NCI-H2107 treated with DMSO at 0.1 percent for 48 hours (cell line): ENCODE data around the gene HDAC1.
"Not testable (repeated sequence)": the region's sequence is repeated elsewhere in the genome, so short reads cannot be mapped to it uniquely, and the experiment has no call there.

Experiments
- DNase-seq: peaks from one replicate; lab custom pipeline; 2025; ENCODE audit not compliant: unreplicated experiment; lab: John Stamatoyannopoulos, UW

Gene HDAC1

DNA sequence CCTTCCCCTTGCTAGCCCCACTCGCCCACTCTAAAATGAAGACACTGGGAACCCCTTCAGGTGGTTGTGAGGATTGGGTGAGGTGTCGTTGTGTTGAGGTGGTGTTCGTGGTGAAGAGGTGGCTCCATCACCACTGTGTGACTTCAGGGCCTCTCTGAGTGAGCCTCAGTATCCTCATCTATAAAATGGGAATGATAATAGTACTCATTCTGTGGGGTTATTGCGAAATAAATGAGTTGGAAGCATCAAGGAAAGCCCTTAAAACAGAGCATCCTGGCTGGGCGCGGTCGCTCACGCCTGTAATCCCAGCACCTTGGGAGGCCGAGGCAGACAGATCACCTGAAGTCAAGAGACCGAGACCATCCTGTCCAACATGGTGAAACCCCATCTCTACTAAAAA is 50.8 kb downstream of the HDAC1 start:
- DNase-seq, result no peak

DNA sequence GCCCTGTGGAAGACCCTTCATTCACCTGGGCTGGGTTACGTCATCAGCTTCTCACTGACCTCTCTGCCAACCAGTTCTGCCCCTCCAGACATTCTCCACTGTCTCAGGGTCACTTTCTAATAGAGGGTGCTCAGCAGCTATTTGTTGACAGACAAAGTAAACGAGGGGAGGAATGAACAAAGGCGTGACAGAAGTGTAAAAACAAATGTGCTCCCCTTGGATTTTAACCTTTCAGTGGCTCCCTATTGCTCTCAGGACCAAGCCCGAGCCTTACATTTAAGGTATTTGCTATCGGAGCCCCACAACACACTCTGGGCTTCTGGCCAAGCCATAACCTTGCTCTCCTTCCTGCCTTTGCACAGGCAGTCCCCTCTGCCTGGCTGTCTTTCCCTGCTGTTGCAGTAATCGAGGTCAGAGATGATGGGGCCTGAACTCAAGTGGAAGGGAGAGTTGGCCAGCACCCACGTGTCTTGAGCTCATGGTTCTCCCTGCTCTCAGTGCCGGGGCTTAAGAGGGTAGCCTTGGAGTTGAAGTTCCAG is 53.5 kb downstream of the HDAC1 start:
- peak; percentile 40 for DNase-seq

DNA sequence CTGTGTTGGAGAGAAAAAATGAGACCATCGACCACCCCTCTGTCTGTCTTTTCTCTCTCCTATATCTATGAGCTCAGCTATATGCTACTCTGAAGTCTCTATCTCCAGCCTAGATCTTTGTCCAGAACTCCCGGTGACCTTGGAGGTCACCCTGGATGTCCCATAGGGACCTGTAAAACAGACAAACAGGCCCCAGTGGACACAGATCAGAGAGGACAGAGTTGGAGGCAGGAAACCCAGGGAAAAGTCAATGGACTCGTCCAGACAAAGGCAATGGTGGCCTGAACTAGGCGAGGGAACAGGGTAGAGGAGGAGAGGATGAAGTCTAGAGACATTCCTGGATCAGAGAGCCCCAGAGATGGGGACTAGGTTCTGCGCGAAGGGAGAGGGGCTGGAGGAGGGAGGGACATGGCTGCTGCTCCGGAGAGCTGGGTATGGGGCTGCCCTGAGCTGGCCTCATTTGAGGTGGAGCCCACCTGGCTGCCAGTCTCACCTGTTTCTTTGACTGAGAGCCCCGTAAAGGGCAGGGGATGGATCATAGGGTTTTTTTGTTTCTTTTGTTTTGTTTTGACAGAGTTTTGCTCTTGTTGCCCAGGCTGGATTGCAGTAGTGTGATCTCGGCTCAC is 54.8 kb downstream of the HDAC1 start:
- no peak for DNase-seq

DNA sequence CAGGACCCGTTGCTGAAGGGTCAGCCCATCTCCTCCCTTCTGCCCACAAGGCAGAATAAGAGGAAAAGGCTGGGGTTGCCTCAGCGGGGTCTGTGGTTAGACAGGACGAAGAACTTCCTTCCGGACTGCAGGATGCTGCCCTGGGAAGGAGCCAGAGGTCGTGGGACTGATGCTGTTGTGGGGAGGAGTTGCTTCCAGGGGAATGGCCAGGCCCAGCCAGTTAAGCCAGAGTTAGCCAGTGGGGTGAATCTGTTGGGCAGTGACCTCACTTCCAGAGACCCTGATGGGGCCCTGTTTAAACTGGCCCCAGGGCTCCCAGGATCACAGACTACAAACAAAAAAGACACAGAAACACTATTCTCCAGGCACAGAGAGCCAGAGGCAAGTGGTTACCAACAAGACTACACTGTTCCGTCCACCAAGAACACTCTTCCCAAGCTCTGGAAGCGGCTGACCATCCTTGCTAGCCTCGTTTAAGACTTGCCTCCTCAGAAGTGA is 57.4 kb downstream of the HDAC1 start:
- no peak for DNase-seq

DNA sequence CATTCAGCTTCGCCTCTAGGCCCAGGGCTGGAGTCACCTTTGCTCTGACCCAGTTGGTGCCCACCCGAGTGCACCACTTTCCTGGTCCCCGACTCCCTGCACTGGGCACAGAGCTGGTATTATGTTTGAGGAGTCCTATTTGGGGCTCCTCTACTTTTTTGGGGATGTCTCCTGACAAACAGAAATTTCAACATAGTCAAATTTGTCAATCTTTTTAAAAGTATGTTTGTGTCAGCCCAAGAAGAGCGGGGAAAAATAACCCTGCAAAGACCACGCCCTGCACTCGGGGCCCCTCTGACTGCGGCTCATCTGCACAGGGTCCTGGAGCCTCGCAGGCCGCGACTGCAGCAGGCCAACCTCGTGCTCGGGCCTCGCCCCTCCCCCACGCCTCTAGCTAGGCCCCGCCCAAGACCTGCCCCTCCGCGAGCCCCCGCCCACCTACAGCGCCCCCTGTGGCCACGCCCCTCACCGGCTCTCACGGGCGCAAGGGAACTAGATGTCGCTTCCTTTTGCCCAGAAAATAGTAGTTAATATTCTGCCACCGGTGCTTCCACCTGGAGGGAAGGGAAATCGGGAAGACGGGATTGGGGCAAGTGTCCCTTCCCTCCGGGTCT is 59.0 kb downstream of the HDAC1 start:
- peak; percentile 55 for DNase-seq

DNA sequence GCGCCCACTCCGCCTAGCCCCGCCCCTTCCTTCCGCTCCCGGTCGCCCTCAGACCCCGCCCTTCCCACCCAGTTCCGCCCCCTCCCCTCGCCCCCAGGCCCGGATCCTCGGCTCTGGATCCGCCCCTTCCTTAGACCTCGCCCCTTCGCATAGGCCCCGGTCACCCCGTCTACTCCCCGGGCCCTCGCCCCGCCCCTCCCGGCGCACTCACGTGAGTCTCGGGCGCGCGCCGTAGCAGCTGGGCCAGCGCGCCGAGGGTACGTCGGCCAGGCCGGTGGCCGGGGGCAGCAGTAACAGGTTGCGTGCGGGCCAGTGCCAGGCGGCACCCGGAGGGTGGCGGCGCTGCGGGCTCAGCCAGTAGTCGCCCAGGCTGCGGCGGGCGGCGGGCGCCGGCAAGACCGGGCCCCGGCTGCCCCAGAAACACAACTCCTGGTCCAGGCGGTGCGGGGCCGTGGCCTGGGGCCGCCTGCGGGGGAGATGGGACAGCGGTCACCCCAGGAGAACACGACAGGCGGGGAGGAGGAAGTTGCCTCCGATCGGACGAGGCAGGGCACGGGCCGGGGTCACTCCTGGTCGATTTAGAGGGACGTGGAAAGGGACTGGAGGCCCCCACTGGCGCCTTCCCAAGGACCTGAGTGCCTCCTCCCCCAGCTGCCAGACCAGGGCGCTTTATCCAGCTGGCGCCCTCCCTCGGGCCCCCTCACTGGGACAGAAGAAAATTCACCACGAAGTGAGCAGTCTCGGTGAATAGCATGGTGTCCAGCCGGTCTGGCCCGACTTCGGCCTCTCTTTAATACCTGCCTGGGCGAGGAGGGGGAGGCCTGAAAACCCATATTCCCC is 59.7 kb downstream of the HDAC1 start:
- peak; percentile 90 for DNase-seq

DNA sequence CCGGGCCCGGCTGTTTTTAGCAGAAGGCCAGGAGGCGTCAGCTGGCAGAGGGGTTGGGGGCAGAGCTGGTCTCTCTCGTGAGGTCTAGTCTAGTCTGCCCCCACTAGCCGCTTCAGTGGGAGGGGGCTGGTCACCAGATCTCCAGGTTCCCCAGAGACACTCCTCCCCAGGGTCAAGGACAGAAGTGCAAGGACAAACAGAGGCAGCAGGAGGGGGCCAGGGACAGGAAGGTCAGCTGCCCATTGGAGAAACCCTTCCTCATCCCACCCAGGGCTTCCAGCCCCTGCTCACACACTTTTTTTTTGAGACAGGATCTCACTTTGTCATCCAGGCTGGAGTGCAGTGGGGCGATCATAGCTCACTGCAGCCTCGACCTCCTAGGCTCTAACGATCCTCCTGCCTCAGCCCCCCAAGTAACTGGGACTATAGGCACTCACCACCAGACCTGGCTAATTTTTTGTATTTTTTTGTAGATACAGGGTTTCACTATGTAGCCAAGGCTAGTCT is 60.4 kb downstream of the HDAC1 start:
- no peak for DNase-seq

DNA sequence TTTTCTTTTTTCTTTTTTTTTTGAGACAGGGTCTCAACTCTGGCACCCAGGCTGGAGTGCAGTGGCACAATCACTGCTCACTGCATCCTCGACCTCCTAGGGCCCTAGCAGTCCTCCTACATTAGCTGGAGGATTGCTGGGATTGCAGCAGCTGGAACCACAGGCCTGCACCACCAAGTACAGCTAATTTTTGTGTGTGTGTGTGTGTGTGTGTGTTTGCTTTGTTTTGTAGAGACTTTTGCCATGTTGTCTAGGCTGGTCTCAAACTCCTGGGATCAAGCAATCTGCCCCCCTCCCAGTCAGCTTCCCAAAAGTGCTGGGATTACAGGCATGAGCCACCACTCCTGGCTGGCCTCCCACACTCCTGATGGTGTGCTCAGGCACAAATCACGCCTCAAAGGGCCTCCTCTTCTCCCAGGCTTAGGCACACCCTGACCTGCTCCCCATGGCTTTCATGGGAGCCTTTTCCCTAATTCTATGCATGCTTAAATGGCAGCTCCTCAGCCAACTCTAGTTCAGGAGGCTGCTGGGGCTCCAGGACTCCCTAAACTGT is 61.0 kb downstream of the HDAC1 start:
- DNase-seq, result no peak

DNA sequence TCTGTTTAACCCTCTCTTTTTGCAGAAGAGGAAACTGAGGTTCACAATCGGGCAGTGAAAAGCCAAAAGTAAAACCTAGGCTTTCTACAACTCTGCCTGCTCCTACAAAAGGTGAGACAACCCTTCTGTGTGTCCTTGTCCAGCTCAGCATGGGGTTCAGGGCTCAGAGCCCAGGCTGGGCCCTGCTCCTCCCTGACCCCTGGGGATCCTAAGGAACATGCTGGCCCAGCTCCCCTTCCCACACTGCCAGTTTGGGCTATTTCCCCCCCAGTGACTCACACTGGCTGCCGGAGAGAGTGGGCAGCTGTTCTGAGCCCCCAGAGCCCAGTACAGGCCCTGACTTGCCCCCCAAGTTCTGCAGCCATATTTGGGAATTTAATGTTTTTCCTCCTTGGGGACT is 61.5 kb downstream of the HDAC1 start:
- DNase-seq, result no peak

DNA sequence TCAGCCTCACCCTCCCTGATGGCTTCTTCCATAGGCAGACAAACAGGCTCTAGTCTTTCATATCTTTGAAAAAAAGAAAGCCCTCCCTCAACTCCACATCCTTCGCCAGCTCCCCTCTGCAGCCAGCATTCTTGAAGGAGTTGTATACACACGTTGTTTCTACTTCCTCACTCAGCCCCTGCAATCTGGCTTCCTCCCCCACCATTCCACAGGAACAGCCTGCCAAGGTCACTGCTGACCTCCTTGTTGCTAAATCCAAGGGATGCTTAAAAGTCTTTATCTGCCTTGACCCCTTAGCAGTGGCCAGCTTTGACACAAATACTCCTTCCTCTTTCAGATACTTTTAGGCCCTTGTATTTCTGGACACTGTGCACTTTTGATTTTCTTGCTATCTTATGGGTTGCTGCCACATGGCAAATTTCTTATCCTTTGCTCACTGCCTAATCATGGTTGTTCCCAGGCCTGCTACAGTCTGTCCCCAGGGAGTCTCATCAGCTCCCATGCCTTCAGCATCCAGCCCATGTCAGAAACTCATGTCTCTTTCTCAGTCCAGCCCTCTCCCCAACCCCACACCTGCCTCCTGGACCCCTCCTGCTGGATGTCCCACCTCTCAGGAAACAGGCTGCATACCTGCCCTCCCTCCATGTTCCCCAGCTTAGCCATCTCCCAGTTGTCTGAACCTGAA is 62.1 kb downstream of the HDAC1 start:
- no peak for DNase-seq

DNA sequence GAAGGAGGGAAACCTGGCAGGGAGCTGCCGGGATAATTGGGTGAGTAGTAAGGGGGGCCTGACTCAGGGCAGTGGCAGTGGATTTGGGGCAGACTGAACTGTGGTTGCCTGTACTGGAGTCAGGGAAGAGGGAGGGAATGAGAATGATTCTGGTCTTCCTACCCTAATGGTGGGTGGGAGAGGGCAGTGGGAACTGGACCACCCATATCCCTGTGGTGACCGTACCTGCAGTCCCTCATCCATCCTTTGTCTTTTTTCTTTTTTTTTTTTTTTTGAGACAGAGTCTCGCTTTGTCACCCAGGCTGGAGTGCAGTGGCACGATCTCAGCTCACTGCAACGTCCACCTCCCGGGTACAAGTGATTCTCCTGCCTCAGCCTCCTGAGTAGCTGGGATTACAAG is 63.9 kb downstream of the HDAC1 start:
- DNase-seq, result not testable (repeated sequence)

DNA sequence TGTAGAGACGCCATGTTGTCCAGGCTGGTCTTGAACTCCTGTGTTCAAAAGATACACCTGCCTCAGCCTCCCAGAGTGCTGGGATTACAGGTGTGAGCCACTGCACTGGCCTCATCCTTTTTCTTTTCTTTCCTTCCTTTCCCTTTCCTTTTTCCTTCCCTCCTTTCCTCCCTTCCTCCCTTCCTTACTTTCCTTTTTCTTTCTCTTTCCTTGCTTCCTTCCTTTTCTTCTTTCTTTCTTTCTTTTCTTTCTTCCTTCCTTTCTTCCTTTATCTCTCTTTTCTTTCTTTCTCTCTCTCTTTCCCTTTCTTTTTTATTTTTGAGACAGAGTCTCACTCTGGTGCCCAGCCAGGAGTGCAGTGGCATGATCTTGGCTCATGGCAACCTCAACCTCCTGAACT is 64.6 kb downstream of the HDAC1 start:
- no peak for DNase-seq

DNA sequence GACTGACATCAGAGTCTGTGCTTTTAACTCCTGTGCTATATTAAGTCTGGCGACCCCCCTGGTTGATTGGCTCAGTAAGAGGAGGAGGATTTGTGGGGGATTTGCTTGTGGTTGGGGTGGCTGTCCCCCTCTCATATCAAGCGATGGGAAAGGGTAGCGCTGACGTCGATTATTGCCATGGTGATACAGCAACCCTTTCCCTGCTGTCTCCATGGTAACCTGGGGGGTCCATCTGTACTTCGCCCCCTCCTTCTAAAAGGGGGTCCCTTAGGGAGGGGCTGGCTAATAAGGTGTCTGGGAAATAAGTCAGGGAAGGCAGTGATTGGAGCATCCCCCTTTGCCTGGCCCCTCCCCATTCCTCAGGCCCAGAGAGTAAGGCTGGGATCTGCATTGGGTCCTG is 65.7 kb downstream of the HDAC1 start:
- DNase-seq, result no peak

DNA sequence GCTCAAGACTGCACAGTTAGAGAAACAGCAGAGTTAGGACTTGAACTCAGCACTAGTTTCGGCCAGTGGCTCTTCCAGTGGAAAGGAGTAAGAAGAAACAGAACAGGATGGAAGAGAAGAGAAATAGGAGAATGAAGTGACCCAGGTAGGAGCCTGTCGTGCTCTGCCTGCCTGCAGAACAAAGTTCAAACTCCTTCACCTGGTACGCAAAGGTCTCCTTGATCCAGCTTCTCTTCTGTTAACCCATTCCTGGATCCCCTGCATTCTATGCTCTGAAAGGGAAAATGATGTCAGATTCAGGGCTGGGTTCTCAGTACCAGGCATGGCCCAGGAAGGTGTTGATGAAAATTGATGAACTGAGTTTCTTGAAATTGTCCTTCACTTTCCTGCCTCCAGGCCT is 66.6 kb downstream of the HDAC1 start:
- no peak for DNase-seq

DNA sequence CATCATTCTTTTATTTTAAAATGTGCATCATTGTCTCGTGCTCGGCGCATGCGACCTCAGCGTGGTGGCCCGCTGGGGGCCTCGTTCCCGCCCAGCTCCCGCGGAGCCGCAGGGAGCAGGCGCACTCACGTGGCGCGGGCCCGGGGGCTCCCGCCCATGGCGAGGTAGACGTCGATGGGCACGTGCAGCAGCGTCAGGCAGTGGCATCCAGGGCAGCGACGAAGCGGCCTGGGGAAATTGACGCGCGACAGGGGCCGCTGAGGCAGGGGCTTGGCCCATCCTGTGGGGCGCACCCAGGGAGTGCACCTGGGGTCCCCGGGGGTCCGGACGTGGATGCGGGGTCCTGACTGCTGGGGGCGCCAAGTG is 69.4 kb downstream of the HDAC1 start:
- DNase-seq, result no peak

DNA sequence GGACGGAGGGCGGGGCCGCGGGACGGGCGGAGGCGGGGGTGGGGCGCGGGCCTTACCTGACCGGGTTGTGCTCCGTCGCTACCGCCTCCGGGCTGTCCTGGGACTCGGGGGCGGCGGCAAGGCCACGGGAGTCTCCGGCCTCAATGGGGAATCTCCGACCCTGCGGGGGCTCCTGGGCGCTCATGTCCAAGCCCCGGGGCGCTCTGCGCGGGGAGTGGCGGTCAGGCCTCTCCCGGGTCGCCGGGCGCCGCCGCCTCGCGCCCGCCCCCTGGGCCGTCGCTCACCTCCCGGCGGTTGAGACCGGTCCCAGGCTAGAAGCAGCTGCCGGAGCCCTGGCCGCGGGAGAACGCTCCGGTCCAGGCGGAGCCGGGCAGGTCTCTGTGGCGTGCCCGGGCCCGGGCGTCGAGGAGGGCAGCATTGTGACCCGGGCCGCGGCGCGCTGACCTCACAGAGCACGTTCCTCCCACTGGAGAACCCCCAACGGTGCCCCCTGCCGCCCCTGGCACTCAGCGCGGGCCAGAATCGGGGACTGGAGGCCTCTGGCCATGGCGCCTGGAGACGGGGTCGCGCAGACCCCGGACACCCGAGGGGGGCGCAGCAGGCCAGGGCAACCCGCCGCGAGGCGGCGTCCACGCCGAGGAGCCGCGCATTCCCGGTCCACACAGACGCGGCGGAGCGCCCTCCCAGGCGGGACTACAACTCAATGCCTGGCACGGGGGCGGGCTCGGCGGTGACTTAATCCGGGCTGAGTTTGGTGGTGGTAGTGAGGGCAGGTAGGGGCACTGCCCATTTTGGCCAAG is 70.0 kb downstream of the HDAC1 start:
- DNase-seq, result peak; percentile 7

DNA sequence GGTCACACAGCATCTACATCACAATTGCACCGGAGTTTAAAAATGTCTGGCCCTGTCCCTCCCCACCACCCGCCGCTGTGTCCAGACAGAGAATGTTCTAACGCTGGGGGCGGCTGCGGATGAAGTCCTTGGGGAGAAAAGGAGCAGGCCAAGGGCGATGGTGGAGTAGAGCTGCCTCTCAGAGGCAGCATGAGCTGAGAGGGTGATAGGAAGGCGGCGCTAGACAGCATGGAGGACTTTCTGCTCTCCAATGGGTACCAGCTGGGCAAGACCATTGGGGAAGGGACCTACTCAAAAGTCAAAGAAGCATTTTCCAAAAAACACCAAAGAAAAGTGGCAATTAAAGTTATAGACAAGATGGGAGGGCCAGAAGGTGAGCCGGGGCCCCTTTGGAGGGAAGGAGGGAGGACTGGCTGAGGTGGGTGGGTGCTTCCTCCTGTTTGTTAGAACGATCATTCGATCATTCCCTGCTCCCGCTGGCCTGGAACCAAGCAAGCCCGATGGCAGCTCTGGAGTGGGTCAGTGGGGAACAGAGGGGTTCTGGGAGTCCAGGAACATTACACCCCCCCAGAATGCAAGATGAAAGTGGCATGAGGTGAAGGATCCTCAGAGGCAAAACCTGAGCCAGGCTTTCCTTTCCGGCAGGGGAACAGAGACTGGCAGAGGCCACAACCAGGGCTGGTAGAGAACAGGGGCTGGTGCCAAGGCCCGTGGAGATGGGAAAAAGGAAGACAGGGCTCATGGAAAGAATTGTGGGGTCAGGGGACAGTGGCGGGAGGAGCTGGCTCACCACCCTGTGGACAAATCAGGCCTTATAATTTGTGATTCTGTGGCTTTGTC is 70.8 kb downstream of the HDAC1 start, which contains the start of the genes FAM229A and TSSK3:
FAM229A (minus strand) TSS at position 12 of the 840 bp plus-strand sequence. CDS start 394 bp downstream, outside the sequence.
TSSK3 (plus strand) TSS at position 66 of the 840 bp plus-strand sequence; CDS start at position 229, 163 bp downstream.
- no peak for DNase-seq

DNA sequence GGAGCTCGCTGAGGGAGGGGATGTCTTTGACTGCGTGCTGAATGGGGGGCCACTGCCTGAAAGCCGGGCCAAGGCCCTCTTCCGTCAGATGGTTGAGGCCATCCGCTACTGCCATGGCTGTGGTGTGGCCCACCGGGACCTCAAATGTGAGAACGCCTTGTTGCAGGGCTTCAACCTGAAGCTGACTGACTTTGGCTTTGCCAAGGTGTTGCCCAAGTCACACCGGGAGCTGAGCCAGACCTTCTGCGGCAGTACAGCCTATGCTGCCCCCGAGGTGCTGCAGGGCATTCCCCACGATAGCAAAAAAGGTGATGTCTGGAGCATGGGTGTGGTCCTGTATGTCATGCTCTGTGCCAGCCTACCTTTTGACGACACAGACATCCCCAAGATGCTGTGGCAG is 71.8 kb downstream of the HDAC1 start:
- no peak for DNase-seq

DNA sequence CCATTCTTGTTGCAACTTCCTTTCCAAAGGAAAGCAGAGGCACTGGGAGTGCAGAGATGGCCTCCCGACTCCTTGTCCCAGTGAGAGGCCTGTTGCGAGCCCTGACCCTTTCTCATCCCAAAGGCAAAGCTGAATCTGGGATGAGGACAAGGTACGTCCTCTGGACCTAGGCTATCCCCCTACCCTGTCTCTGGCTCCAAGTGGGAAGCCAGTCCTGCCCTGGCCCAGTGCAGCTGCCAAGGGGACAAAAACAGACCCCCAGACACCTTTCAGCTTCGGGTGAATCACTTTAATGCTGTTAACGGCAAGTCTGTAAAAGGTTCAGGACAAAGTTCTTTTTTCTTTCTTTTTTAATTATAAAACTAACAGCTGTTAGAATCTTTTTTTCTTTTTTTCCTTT is 73.0 kb downstream of the HDAC1 start:
- no peak for DNase-seq
